ENCODE results near the gene RRAGC. TPM values are rescaled to one million over a fixed set of nuclear protein-coding genes. Genes with fewer than 3 reads are reported as not detected.

The RRAGC gene
- total RNA-seq, 1 donor from 2014 or later: 17.7 TPM

DNA sequence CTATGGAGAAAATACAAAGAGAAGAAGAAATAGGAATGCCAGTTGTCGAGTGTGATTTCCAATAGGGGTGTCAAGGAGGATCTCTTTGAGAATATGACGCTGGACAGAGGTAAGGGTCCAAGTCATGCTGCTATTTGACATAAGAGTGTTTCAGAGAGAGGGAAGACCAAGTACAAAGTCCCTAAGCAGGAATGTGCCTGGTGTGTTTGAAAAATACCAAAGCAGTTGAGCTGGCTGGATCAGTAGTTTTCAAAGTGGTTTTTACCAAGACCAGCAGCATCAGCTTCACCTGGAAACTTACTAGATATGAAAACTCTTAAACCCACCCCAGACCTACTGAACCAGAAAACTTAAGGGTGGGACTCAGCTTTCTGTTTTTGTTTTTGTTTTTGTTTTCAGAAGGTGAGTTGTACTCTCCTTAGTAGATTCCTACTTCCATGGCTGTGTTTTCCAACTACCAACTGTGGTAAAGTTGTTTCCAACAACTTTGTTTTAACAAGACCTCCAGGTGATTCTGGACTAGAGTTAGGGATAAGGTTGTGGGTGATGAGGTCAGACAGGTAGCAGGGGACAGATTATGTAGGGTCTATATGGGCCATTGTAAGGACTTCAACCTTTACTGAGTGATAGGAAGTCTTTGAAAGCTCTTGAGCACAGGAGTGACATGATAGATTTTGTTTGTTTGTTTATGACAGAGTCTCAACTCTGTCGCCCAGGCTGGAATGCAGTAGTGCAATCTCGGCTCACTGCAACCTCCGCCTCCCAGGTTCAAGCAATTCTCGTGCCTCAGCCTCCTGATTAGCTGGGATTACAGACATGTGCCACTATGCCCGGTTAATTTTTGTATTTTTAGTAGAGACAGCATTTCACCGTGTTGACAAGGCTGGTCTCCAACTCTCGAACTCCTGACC, 29.1 kb upstream of the RRAGC start:
- no peaks in the 10 kb centered on the region for H3K27me3 ChIP-seq (ENCODE audit: control insufficient read depth in 3 of 3, insufficient read depth in 3 of 3, low read length in 3 of 3)
- no peaks in the 10 kb centered on the region for H3K9me3 ChIP-seq (ENCODE audit: control insufficient read depth in 3 of 3, low read length in 3 of 3)

DNA sequence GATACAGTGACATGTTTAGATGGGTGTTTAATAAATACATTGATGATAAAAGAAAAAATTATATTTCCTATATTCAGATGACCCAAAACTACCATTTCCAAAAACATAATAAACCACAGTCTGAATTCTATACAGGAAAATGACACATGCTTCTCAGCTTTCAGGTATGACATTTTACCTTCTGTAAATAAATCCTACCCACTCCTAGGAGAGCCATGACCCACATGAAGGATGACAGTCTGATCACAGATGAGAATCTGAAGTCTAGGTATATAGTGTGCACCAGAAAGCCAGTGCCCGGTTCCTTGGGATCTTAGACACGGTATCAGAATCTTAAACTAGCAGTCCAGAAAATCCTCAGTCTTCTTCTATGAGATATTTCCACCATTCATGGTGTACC, 25.5 kb upstream of the RRAGC start:
- H3K27ac ChIP-seq (ENCODE audit: low read depth, low read length): no peak overlapping the region
- H3K4me1 ChIP-seq (ENCODE audit: control insufficient read depth in 3 of 3, insufficient read depth in 3 of 3, low read length in 3 of 3): no peaks in the 10 kb centered on the region
- H3K9ac ChIP-seq (ENCODE audit: low read depth in 1 of 3, low read length in 3 of 3): no peak overlapping the region
- H3K9me3 ChIP-seq (ENCODE audit: control insufficient read depth in 3 of 3, low read length in 3 of 3): no peaks in the 10 kb centered on the region
- H3K4me3 ChIP-seq (ENCODE audit: low read length in 3 of 3): no peak overlapping the region
- H3K36me3 ChIP-seq (ENCODE audit: control insufficient read depth in 3 of 3, insufficient read depth in 3 of 3, low read length in 3 of 3): no peaks in the 10 kb centered on the region
- no peaks in the 10 kb centered on the region for H3K27me3 ChIP-seq (ENCODE audit: control insufficient read depth in 3 of 3, insufficient read depth in 3 of 3, low read length in 3 of 3)

More for the DNA sequence above, 29.1 kb upstream of the RRAGC start:
- Histone ChIP-seq H3K4me1 (ENCODE audit: control insufficient read depth in 3 of 3, insufficient read depth in 3 of 3, low read length in 3 of 3) (no peaks in the 10 kb centered on the region), H3K4me3 (ENCODE audit: low read length in 3 of 3) (no peak overlapping the region), H3K9ac (ENCODE audit: low read depth in 1 of 3, low read length in 3 of 3) (no peak overlapping the region), H3K36me3 (ENCODE audit: control insufficient read depth in 3 of 3, insufficient read depth in 3 of 3, low read length in 3 of 3) (no peaks in the 10 kb centered on the region), H3K27ac (ENCODE audit: low read depth, low read length) (no peak overlapping the region)

DNA sequence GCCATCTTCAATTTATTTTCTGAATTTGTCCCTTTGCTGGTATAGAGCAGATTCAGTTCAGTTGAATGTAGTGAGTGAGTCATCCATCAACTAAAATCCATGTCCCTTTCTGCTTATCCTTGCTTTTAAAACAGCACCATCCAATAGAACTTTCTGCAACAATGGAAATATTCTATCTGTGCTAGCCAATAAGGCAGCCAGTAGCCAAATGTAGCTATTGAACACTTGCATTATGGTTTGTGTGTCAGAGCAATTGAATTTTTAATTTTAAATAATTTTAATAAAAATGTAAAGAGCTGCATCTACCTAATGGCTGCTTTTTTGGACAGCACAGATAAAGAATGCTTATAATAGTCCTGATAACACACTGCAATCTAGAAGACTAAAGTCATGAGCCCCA, 21.9 kb upstream of the RRAGC start, which contains the start of gene GJA9:
Gene GJA9 (minus strand): TSS at position 101 of the 400 bp plus-strand sequence. CDS start 5,489 bp downstream, outside the sequence.
- no peak within 1 kb of the TSS for H3K4me3 ChIP-seq (ENCODE audit: low read length in 3 of 3)
- no peaks in the 10 kb centered on the region for H3K36me3 ChIP-seq (ENCODE audit: control insufficient read depth in 3 of 3, insufficient read depth in 3 of 3, low read length in 3 of 3)
- H3K27ac ChIP-seq (ENCODE audit: low read depth, low read length): no peak within 1 kb of the TSS
- H3K9me3 ChIP-seq (ENCODE audit: control insufficient read depth in 3 of 3, low read length in 3 of 3): no peaks in the 10 kb centered on the region
- no peaks in the 10 kb centered on the region for H3K4me1 ChIP-seq (ENCODE audit: control insufficient read depth in 3 of 3, insufficient read depth in 3 of 3, low read length in 3 of 3)
- no peak within 1 kb of the TSS for H3K9ac ChIP-seq (ENCODE audit: low read depth in 1 of 3, low read length in 3 of 3)
- H3K27me3 ChIP-seq (ENCODE audit: control insufficient read depth in 3 of 3, insufficient read depth in 3 of 3, low read length in 3 of 3): no peaks in the 10 kb centered on the region

DNA sequence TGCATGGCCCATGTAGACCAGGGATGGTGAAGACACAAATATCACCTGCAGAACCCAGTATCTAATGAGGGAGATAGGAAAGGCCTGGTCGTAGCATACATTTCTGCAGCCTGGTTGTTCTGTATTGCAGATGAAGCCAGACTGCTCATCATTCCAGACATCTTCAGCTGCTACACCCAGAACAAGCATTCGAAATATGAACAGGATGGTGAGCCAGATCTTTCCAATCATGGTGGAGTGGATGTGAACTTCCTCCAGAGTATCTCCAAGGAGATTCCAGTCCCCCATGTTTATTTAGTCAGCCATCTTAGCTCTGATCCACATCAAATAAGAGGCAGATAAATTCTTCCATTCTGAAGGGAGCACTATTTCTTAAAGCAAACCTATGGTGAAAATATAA, 16.2 kb upstream of the RRAGC start:
- H3K27me3 ChIP-seq (ENCODE audit: control insufficient read depth in 3 of 3, insufficient read depth in 3 of 3, low read length in 3 of 3): no peaks in the 10 kb centered on the region
- no peak overlapping the region for H3K9ac ChIP-seq (ENCODE audit: low read depth in 1 of 3, low read length in 3 of 3)
- no peak overlapping the region for H3K4me3 ChIP-seq (ENCODE audit: low read length in 3 of 3)
- peaks cover 13 to 19% (median 15%) of the 10 kb centered on the region in 3 donors for H3K4me1 ChIP-seq (ENCODE audit: control insufficient read depth in 3 of 3, insufficient read depth in 3 of 3, low read length in 3 of 3)
- H3K27ac ChIP-seq (ENCODE audit: low read depth, low read length): no peak overlapping the region
- H3K36me3 ChIP-seq (ENCODE audit: control insufficient read depth in 3 of 3, insufficient read depth in 3 of 3, low read length in 3 of 3): no peaks in the 10 kb centered on the region
- no peaks in the 10 kb centered on the region for H3K9me3 ChIP-seq (ENCODE audit: control insufficient read depth in 3 of 3, low read length in 3 of 3)

DNA sequence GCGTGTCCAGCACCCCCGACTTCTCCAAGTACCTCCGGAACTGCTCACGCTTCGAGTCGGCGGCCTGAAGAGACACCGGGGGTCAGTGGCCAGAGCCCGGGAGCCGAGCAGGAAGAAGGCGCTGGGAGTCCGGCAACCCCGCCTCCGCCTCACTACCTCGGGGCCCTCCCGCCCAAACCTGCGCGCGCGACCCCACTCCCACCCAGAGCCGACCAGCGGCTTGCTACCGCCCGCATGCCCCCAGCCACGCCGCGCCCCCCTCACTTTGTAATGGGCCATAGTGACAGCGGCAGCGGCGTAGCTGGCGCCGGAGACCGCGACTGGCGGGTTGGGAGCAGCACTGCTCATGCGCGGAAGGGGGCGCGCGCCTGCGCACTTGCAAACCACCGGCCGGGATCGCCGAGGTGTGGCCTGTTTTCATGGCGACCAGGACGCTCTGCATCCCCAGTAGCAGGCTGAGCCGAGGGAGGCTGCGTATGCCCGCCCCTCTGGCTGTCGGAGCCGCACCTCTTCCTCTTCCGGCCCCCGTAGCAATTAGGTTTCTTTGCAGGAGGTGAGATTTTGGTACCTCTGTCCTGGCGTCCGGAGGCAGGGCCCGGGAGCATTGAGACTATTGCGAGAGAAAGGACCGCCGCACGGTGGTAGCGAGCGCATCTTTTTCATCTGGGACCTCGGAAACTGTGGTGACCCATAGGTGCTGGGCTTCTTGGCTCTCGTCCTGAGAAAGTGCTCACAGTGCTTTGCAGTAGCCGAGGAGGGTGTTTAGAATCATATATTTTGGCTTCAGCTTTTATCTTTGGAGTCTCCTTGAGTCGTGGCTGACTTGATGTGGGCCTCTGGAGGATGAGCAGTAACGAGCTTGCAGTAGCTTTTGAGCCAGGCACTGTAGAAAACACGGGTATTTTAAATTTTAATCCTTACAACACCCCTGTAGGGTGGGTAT, 13.7 kb upstream of the RRAGC start, which contains the start of gene MYCBP:
Gene MYCBP (minus strand): TSS at position 322 of the 943 bp plus-strand sequence. CDS start 43 bp downstream, at position 279.
- Histone ChIP-seq H3K4me3 (ENCODE audit: low read length in 3 of 3) (peak within 1 kb of the TSS; percentile 92 to 98 (median 97)), H3K9ac (ENCODE audit: low read depth in 1 of 3, low read length in 3 of 3) (peak within 1 kb of the TSS; percentile 85 to 94 (median 86)), H3K36me3 (ENCODE audit: control insufficient read depth in 3 of 3, insufficient read depth in 3 of 3, low read length in 3 of 3) (no peaks in the 10 kb centered on the region), H3K27ac (ENCODE audit: low read depth, low read length) (peak within 1 kb of the TSS; percentile 77), H3K27me3 (ENCODE audit: control insufficient read depth in 3 of 3, insufficient read depth in 3 of 3, low read length in 3 of 3) (no peaks in the 10 kb centered on the region), H3K4me1 (ENCODE audit: control insufficient read depth in 3 of 3, insufficient read depth in 3 of 3, low read length in 3 of 3) (peaks cover 13 to 19% (median 15%) of the 10 kb centered on the region in 3 donors), H3K9me3 (ENCODE audit: control insufficient read depth in 3 of 3, low read length in 3 of 3) (no peaks in the 10 kb centered on the region)

DNA sequence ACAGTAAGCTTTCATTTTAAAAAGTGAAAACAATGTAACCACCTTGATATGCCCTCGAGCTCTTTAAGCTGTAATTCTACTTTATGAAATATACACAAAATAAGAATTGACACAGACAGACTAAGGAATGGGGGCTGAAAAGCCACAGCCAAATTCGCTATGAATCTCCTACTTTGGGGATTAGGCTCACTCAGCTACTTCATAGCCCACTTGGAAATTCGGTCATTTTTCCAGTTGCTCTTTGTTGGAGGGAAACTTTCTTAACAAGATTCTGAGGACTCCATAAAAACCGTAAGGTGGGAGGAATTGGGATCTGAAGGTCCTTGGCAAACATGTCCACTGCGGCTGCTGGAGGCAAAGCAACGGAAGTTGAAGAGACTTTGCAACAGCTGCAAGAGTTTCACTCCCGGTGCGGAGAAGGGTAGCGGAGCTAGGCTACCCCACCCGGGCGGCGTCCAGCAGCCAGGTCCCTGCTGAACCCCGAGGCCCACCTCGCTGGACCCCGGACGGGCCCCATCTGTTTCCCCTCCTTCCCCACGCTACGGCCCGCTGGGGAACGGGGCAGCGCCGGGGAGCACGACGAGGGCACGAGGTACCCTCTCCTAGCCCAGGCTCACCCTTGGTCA, 12.9 kb upstream of the RRAGC start:
- H3K27me3 ChIP-seq (ENCODE audit: control insufficient read depth in 3 of 3, insufficient read depth in 3 of 3, low read length in 3 of 3): no peaks in the 10 kb centered on the region
- peaks cover 0 to 2% (median 0%) of the 10 kb centered on the region in 3 donors for H3K36me3 ChIP-seq (ENCODE audit: control insufficient read depth in 3 of 3, insufficient read depth in 3 of 3, low read length in 3 of 3)
- no peaks in the 10 kb centered on the region for H3K9me3 ChIP-seq (ENCODE audit: control insufficient read depth in 3 of 3, low read length in 3 of 3)
- peak overlapping the region; percentile 77 for H3K27ac ChIP-seq (ENCODE audit: low read depth, low read length)
- peak overlapping the region; percentile 92 to 98 (median 97) for H3K4me3 ChIP-seq (ENCODE audit: low read length in 3 of 3)
- H3K4me1 ChIP-seq (ENCODE audit: control insufficient read depth in 3 of 3, insufficient read depth in 3 of 3, low read length in 3 of 3): peaks cover 13 to 22% (median 15%) of the 10 kb centered on the region in 3 donors
- peak overlapping the region; percentile 81 to 94 (median 85) for H3K9ac ChIP-seq (ENCODE audit: low read depth in 1 of 3, low read length in 3 of 3)

DNA sequence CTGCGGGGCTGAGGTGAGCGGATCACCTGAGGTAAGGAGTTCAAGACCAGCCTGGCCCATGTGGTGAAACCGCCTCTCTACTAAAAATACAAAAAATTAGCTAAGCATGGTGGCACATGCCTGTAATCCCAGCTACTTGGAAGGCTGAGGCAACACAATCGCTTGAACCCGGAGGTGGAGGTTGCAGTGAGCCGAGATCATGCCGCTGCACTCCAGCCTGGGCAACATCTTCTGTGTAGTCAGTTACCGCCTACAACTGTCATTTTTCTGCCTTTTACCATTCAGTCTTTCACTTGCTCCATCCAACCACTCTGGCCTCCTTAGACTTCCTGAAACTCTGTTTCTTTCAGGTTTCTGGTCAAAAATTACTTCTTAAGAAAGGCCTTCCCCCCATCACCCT, 11.4 kb upstream of the RRAGC start:
- no peak overlapping the region for H3K4me3 ChIP-seq (ENCODE audit: low read length in 3 of 3)
- no peak overlapping the region for H3K9ac ChIP-seq (ENCODE audit: low read depth in 1 of 3, low read length in 3 of 3)
- no peaks in the 10 kb centered on the region for H3K27me3 ChIP-seq (ENCODE audit: control insufficient read depth in 3 of 3, insufficient read depth in 3 of 3, low read length in 3 of 3)
- H3K4me1 ChIP-seq (ENCODE audit: control insufficient read depth in 3 of 3, insufficient read depth in 3 of 3, low read length in 3 of 3): peaks cover 13 to 22% (median 15%) of the 10 kb centered on the region in 3 donors
- no peaks in the 10 kb centered on the region for H3K9me3 ChIP-seq (ENCODE audit: control insufficient read depth in 3 of 3, low read length in 3 of 3)
- no peak overlapping the region for H3K27ac ChIP-seq (ENCODE audit: low read depth, low read length)
- H3K36me3 ChIP-seq (ENCODE audit: control insufficient read depth in 3 of 3, insufficient read depth in 3 of 3, low read length in 3 of 3): peaks cover 0 to 3% (median 0%) of the 10 kb centered on the region in 3 donors

DNA sequence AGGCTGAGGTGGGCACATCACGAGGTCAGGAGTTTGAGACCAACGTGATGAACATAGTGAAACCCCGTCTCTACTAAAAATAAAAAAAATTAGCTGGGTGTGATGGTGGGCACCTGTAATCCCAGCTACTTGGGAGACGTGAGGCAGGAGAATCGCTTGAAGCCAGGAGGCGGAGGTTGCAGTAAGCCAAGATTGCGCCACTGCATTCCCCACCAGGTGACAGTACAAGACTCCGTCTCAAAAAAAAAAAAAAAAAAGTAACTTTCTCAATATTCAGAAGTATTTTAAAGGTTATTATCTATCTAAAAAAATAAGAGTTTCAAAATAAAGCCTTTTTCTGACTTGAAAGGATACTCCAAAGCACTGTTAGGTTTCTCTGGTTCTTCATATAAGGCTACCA, 7.6 kb upstream of the RRAGC start:
- no peaks in the 10 kb centered on the region for H3K27me3 ChIP-seq (ENCODE audit: control insufficient read depth in 3 of 3, insufficient read depth in 3 of 3, low read length in 3 of 3)
- H3K4me3 ChIP-seq (ENCODE audit: low read length in 3 of 3): no peak overlapping the region
- no peak overlapping the region for H3K9ac ChIP-seq (ENCODE audit: low read depth in 1 of 3, low read length in 3 of 3)
- no peak overlapping the region for H3K27ac ChIP-seq (ENCODE audit: low read depth, low read length)
- peaks cover 16 to 28% (median 18%) of the 10 kb centered on the region in 3 donors for H3K4me1 ChIP-seq (ENCODE audit: control insufficient read depth in 3 of 3, insufficient read depth in 3 of 3, low read length in 3 of 3)
- peaks cover 0 to 5% (median 5%) of the 10 kb centered on the region in 3 donors for H3K36me3 ChIP-seq (ENCODE audit: control insufficient read depth in 3 of 3, insufficient read depth in 3 of 3, low read length in 3 of 3)
- no peaks in the 10 kb centered on the region for H3K9me3 ChIP-seq (ENCODE audit: control insufficient read depth in 3 of 3, low read length in 3 of 3)

DNA sequence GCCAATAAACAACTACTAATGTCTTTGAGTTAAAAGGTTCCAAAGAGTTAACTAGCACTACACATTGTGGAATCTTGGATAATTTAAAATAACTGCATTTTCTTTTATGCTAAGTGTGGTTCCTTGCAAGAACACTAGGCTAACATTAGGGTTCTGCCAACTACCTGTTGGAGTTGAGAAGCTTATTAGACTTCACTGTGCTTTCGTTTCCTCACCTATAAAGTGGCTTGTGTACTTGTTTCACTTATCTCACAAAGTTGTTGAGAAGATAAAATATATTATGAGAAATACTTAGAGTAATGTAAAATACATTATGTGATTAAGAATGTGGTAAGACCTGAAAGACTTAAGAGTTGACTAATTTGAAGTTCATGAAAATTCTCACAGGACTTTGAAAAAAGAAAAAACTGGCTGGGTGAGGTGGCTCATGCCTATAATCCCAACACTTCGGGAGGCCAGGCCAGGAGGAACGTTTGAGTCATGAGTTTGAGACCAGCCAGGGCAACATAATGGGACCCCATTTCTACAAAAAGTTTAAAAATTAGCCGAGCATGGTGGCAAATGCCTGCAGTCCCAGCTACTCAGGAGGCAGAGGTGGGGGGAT, 5.6 kb upstream of the RRAGC start:
- no peak overlapping the region for H3K27ac ChIP-seq (ENCODE audit: low read depth, low read length)
- peaks cover 21 to 35% (median 22%) of the 10 kb centered on the region in 3 donors for H3K4me1 ChIP-seq (ENCODE audit: control insufficient read depth in 3 of 3, insufficient read depth in 3 of 3, low read length in 3 of 3)
- H3K9me3 ChIP-seq (ENCODE audit: control insufficient read depth in 3 of 3, low read length in 3 of 3): no peaks in the 10 kb centered on the region
- H3K9ac ChIP-seq (ENCODE audit: low read depth in 1 of 3, low read length in 3 of 3): peak overlapping the region in 1 of 3 donors; percentile 21
- H3K36me3 ChIP-seq (ENCODE audit: control insufficient read depth in 3 of 3, insufficient read depth in 3 of 3, low read length in 3 of 3): peaks cover 0 to 5% (median 5%) of the 10 kb centered on the region in 3 donors
- no peak overlapping the region for H3K4me3 ChIP-seq (ENCODE audit: low read length in 3 of 3)
- no peaks in the 10 kb centered on the region for H3K27me3 ChIP-seq (ENCODE audit: control insufficient read depth in 3 of 3, insufficient read depth in 3 of 3, low read length in 3 of 3)
